Stimulated activated memory B cell treated with anti-CD40 and anti-IgM and Interleukin-4, amounts not matched to agents 10 μg/mL and 1 μg/mL and 100 μg/mL, for 72 hours (primary cell): ENCODE results near the gene TADA1.

Source experiments
- ATAC-seq: fragments of 150-1000 bp; cut with Tn5 transposase; 2 replicates; pipeline ENCODE4 v1.10.0; 2021
- H3K27ac Mint-ChIP-seq: one replicate; pipeline ENCODE4 v1.8.0; 2022; ENCODE audit warnings: mild to moderate bottlenecking, mixed read lengths
- H3K27me3 Mint-ChIP-seq: one replicate; pipeline ENCODE4 v1.8.0; 2022; ENCODE audit warnings: mixed read lengths
- H3K36me3 Mint-ChIP-seq: one replicate; pipeline ENCODE4 v1.8.0; 2022; ENCODE audit warnings: mixed read lengths
- H3K4me1 Mint-ChIP-seq: one replicate; pipeline ENCODE4 v1.8.0; 2022; ENCODE audit warnings: mixed read lengths
- H3K4me3 Mint-ChIP-seq: one replicate; pipeline ENCODE4 v1.8.0; 2022; ENCODE audit warnings: mild to moderate bottlenecking, moderate library complexity, mixed read lengths
- H3K9me3 Mint-ChIP-seq: one replicate; pipeline ENCODE4 v1.8.0; 2022; ENCODE audit warnings: mixed read lengths

The TADA1 gene, protein sequence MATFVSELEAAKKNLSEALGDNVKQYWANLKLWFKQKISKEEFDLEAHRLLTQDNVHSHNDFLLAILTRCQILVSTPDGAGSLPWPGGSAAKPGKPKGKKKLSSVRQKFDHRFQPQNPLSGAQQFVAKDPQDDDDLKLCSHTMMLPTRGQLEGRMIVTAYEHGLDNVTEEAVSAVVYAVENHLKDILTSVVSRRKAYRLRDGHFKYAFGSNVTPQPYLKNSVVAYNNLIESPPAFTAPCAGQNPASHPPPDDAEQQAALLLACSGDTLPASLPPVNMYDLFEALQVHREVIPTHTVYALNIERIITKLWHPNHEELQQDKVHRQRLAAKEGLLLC

DNA sequence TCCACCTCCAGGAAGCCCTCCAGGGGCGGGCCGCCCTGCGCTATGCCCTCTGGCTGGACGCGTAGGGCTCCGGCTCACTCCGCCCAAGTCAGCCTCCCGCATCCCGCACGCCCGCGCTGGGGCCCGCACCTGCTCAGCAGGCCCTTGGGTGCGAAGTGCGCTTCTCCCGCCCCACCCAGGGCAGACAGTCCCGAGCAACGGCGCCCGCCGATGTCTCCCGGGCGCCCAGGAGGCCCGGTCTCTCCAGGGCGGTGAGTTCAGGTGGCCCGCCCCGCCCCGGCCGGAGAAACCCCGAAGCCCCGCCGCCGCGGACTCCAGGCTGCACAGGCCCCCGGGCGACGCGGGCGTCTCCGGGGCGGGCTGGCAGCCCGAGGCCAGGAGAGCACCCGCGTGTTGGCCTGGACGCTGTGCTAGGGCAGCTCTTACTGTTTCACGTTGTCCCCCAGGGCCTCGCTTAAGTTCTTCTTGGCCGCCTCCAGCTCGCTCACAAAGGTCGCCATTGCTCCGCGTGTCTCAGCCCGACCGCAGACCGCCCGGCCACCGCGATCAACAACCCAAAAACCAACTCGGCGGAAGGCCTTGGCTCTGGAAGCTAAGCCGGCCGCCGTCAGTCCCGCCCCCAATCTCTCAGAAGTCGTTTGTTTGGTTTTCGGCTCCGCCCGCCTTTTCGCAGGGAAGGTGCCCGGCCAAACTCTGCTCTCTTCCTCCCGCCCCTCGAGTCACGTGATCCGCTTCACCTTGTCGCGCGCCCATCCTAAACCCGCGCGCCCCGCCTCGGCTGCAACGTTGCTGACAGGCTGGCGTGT lies at the start of gene TADA1:
Gene TADA1, minus strand, starts transcription at position 531 of the 806 bp plus-strand sequence. Its CDS starts 31 bp downstream, at position 500.
- Mint-ChIP-seq H3K4me3 (peak within 1 kb of the TSS; percentile 84), H3K4me1 (peaks cover 36% of the 10 kb centered on the region), H3K27ac (peak within 1 kb of the TSS; percentile 84), H3K27me3 (no peaks in the 10 kb centered on the region), H3K9me3 (no peaks in the 10 kb centered on the region), H3K36me3 (no peaks in the 10 kb centered on the region)
- ATAC-seq: peak; percentile 98

DNA sequence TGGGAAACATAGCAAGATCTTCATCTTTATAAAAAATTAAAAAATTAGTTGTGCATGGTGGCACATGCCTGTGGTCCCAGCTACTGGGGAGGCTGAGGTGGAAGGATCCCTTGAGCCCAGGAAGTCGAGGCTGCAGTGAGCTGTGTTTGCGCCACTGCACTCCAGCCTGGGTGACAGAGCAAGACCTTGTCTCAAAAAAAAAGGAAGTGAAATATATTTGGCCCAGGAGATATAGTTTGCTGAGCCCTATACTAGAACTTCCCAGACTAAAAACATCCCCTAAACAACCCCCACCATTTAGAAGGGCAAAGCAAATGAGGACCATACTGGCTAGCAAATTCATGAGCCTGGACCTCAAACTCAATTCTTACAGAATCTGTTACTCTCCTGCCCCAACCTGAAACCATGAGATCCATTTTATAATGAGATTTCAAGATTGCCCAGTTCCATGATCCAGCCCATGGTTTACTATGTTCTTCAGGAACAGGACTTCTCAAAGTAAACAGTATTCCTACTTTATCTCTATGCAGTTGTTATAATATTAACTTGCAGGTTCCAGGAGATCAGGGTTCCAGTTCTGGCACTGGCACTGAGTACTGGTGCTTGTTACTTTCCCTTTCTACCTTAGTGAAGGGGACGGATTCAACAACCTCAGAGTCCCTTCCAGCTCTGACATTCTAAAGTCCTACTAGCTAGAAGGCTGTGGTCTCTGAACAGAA lies 48.9 kb upstream of the TADA1 start:
- peak; percentile 92 for ATAC-seq
- Mint-ChIP-seq H3K36me3 (no peaks in the 10 kb centered on the region), H3K9me3 (no peaks in the 10 kb centered on the region), H3K4me3 (no peak overlapping the region), H3K27ac (peak overlapping the region; percentile 59), H3K27me3 (peaks cover 27% of the 10 kb centered on the region), H3K4me1 (peaks cover 20% of the 10 kb centered on the region)

DNA sequence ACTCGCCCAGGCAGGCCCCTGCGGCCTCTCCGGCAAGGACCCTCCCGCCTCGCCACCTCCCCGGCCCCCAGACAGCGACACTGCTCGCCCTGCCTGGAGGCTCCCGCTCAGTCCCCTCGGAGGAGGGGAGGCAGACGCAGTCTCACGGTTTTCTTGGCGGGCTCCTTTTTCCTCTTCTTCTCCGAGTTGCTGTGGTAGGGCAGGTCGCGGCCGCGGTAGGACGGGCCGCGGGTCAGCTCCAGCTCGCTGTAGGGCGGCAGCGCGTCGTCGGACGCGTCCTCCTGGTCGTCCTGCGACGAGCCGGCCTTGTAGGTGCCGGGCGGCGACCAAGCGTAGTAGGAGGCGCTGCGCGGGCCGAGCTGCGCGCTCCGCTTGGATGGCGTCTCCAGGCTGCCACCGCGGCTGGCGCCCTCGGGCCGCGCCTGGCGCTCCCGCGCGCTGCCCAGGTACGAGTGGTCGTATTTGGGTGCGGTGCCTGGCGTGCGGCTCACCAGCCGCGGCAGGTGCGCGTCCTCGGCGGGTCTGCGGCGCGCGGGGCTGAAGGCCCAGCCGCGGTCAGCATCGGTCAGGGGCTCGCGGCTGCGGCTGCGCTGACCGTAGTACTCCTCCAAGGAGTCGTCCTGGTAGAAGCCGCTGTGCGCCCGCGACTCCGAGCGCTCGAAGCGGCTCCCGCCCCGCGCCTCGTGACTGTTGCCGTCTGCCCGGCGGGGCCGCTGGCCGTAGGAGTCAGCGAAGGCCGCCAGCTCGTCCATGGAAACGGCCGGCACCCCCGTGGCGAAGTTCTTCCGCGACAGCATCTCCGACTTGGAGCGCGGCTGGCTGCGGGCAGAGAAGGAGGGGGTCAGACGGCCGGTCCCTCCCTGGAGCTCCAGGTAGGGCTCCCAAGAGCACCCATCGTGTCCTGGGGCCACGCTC lies 44.8 kb upstream of the TADA1 start:
- ATAC-seq: no peak
- peaks cover 20% of the 10 kb centered on the region for H3K4me1 Mint-ChIP-seq
- no peaks in the 10 kb centered on the region for H3K36me3 Mint-ChIP-seq
- H3K4me3 Mint-ChIP-seq: peak overlapping the region; percentile 66
- H3K27me3 Mint-ChIP-seq: peaks cover 42% of the 10 kb centered on the region
- H3K9me3 Mint-ChIP-seq: no peaks in the 10 kb centered on the region
- H3K27ac Mint-ChIP-seq: peak overlapping the region; percentile 62

DNA sequence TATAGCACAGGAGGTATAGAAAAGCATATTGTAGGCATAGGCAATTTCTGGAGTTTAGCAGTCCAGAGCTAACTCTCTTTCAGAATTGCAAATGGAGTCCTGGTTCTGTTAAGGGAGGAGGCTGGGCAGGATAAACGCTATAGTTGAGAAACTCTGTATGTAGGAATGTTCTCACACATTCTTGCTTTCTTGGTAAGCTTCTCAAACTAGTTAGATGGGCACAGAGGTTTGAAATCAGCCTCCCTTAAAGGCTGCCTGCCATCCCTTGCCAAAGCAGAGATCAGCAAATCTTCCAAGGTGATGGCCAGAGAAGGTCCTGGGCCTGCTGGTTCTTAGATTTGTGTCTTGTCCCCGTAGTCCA lies 42.9 kb upstream of the TADA1 start:
- Mint-ChIP-seq H3K27me3 (peaks cover 42% of the 10 kb centered on the region), H3K27ac (no peak overlapping the region), H3K4me3 (no peak overlapping the region), H3K36me3 (no peaks in the 10 kb centered on the region), H3K9me3 (no peaks in the 10 kb centered on the region), H3K4me1 (peaks cover 14% of the 10 kb centered on the region)
- ATAC-seq: no peak

DNA sequence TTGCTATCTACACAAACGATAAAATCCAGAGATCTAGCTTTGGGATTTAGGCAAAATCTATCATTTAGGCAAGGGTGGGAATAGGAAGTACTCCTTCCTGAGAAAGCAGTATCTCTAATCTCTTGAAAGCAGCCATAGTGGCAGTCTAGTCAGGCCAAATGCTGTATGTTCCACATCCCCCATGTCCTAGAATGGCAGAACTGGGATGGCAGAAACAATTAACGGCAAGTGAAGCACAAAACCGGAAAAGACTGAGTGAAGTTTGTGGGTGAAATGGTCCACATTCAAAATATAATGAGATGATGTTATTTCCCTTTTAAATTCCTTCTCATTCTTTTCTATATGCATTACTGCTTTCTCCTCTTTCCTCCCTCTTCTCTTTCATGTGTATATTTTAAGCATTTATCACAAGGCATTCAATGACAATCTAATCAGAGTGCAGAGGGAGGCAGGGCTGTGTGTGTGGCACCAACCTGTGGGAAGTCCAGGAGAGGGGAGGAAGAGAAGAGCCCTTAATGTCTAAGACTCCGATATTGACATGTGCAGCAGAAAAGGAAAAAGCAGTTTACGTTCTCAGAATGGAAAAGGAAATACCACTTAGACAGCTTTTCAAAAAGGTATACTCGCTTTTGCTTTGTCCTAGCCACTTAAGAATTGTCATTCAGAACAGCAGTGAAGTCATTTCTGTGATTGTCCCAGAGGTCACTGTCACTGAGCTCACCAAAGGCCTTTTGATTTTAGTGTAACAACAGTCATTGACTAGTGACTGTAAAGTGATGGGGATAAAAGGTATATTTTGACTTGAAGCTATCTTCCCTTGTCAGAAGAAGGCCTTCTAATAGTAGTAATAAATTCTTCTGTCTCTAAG lies 42.3 kb upstream of the TADA1 start:
- Mint-ChIP-seq H3K27me3 (peaks cover 42% of the 10 kb centered on the region), H3K27ac (no peak overlapping the region), H3K4me1 (peaks cover 13% of the 10 kb centered on the region), H3K36me3 (no peaks in the 10 kb centered on the region), H3K9me3 (no peaks in the 10 kb centered on the region), H3K4me3 (no peak overlapping the region)
- ATAC-seq: no peak

DNA sequence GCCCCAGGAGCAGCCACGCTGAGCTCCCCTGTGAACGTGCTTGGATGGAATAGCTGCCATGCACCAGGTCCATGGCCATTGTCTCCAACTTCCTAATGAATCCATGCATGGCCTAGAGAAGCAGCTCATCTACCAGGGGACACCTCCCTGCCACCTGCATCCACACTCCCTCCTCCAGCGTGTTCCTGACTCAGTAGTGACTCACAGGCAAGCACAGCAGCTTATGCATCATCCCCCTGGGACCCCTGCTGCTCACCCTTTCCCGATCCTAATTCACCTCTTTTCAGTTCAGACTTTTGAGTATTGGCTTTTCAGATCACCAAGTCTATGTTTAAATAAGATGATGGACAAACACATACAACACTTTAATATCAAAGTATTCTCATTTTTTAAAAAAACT lies 39.9 kb upstream of the TADA1 start:
- H3K4me1 Mint-ChIP-seq: peaks cover 6% of the 10 kb centered on the region
- H3K4me3 Mint-ChIP-seq: no peak overlapping the region
- ATAC-seq: no peak
- no peaks in the 10 kb centered on the region for H3K36me3 Mint-ChIP-seq
- no peak overlapping the region for H3K27ac Mint-ChIP-seq
- peaks cover 3% of the 10 kb centered on the region for H3K9me3 Mint-ChIP-seq
- H3K27me3 Mint-ChIP-seq: peaks cover 24% of the 10 kb centered on the region

DNA sequence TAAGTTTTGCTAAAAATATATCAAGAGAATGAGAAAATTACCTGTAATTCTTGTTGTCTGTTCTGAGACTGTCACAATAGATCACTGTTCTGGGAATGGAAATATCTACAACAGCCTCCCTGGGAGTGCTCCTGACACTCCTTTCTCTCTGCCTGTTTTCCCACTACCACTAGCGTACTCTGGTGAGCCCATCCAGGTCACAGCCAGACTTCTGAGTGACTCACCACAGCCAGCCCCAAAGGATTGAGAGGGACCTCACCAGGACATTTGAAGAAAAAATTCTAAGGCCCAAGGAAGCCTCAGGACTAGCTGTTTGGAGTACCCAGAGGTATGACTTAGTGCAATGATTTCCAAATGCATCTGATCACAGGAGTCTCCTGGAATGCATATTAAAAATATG lies 39.0 kb upstream of the TADA1 start:
- Mint-ChIP-seq H3K36me3 (no peaks in the 10 kb centered on the region), H3K4me3 (no peak overlapping the region), H3K27me3 (peaks cover 15% of the 10 kb centered on the region), H3K27ac (no peak overlapping the region), H3K9me3 (peaks cover 3% of the 10 kb centered on the region), H3K4me1 (peaks cover 6% of the 10 kb centered on the region)
- no peak for ATAC-seq

DNA sequence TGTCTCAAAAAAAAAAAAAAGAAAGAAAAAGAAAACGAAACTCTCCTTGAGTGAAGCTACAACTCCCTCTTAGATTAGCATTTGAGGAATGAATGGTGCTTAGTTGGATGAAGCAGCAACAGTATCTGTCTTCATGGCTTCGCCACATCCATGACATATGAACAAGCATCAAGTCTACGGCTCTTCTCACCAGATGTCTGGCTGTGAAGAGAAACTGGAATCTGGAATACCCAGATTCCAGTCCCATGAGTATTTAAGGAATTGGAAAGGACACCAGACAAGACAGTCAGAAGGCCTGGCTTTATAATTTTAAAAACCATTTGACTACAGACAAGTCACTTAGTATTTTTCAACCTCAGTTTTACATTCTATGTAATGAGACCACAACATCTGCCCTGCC lies 38.0 kb upstream of the TADA1 start:
- peaks cover 6% of the 10 kb centered on the region for H3K4me1 Mint-ChIP-seq
- peaks cover 3% of the 10 kb centered on the region for H3K9me3 Mint-ChIP-seq
- no peak for ATAC-seq
- H3K36me3 Mint-ChIP-seq: no peaks in the 10 kb centered on the region
- H3K4me3 Mint-ChIP-seq: no peak overlapping the region
- peaks cover 6% of the 10 kb centered on the region for H3K27me3 Mint-ChIP-seq
- H3K27ac Mint-ChIP-seq: no peak overlapping the region

DNA sequence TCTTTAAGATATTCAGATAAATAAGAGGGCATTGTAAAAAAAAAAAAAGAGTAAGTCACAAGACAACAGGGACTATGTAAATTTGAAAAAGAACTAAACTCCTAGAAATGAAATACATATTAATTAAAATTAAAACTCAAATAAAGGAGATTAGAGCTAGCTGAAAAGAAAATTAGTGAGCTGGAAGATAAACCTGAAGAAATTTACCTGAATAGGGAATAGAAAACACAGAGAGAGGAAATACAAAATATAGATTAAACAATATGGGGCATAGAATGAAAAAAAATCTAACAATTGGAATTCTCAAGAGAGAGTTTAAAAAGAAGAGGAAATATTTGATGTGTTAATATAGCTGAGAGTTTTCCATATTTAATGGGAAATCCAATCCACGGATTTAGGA lies 35.6 kb upstream of the TADA1 start:
- Mint-ChIP-seq H3K27me3 (no peaks in the 10 kb centered on the region), H3K27ac (no peak overlapping the region), H3K9me3 (peaks cover 3% of the 10 kb centered on the region), H3K4me1 (peaks cover 13% of the 10 kb centered on the region), H3K4me3 (no peak overlapping the region), H3K36me3 (no peaks in the 10 kb centered on the region)
- no peak for ATAC-seq

DNA sequence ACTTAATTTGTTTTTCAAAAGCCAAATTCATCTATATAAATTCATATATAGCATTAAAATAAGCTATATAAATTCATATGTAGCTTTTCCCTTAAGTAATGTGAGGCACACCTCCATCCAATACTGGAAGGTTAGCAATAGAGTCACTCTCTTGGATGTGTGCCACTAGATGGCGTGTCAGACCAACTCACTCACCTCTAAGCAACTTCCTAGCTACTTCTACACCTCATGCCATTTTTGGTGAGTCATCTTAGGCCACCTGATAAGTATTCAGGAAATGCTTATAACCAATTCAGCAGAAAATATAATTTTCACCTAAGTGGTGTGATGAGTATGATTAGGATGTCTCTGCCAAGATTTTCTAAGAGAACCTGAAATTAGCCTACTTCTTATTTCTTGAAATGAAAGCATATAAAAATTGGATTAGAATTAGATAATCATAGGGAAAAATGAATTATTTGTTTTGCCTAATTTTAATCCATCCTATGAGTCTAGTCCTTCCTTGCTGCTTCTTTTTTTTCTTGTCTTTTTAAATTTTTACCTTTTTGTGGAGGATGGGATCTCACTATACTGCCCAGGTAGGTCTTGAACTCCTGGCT lies 34.4 kb upstream of the TADA1 start:
- H3K4me3 Mint-ChIP-seq: no peak overlapping the region
- no peak overlapping the region for H3K27ac Mint-ChIP-seq

DNA sequence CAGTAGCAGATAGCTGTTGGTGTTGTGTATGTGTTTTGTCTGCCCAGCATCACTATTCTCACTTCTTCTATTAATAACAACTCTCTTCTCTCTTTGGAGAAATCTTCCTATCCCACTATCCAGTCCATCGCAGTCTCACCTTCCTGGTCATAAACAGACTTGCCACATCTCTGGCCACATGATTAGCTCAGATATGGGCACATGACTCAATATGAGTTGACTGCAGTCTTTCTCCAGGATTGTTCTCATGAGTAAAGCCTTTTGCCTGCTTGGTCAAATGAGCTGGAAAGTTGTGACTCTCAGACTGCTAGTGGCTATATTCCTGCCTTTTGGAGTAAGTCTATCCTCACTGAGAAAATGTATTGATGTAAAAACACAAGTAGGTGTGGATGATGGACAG lies 32.9 kb upstream of the TADA1 start:
- Mint-ChIP-seq H3K27me3 (no peaks in the 10 kb centered on the region), H3K27ac (no peak overlapping the region), H3K4me1 (peaks cover 18% of the 10 kb centered on the region), H3K36me3 (no peaks in the 10 kb centered on the region), H3K9me3 (peaks cover 3% of the 10 kb centered on the region), H3K4me3 (no peak overlapping the region)
- ATAC-seq: no peak

More for the DNA sequence above, 34.4 kb upstream of the TADA1 start:
- Mint-ChIP-seq H3K4me1 (peaks cover 13% of the 10 kb centered on the region), H3K9me3 (peaks cover 3% of the 10 kb centered on the region), H3K27me3 (no peaks in the 10 kb centered on the region), H3K36me3 (no peaks in the 10 kb centered on the region)
- ATAC-seq: peak; percentile 95

DNA sequence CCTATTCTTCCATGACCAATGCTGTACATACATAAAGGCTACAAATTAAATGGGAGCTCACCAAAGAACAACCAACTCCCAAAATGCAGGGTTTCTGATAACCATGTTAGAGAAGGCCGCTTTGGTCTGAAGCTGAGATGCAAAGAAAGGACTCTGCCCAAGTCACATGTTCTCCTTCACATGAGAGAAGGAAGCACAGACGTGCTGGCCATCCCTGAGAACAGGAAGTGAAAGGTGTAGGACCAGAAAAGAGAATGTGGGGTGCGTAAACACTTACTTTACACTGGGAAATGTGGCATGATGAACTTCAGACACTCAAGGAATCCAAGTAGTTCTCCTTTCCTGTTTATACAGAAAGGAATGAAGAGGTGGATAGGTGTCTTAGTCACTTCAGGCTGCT lies 31.7 kb upstream of the TADA1 start:
- Mint-ChIP-seq H3K4me1 (peaks cover 28% of the 10 kb centered on the region), H3K36me3 (no peaks in the 10 kb centered on the region)
- peak; percentile 75 for ATAC-seq

DNA sequence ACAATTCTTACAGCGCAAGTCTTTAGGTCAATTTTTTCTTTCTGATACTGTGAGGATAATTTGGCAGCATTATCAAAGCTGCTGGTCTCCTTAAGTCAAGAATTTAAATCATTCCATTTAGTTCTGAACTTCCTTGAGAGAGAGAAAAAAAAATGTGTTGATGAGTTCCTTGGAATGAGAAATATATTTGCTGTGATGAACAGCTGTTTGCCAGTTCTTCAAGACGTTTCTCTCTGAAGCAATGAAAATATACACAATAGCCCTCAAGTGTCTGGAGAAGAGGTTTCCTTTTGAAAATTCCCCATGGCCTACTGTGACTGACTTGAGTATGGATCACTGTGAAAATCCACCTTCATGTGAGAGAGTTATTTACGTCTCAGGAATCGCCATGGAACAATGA lies 31.0 kb upstream of the TADA1 start:
- Mint-ChIP-seq H3K9me3 (peaks cover 3% of the 10 kb centered on the region), H3K36me3 (no peaks in the 10 kb centered on the region), H3K4me1 (peaks cover 31% of the 10 kb centered on the region), H3K27ac (no peak overlapping the region), H3K4me3 (no peak overlapping the region), H3K27me3 (no peaks in the 10 kb centered on the region)
- no peak for ATAC-seq

More for the DNA sequence above, 31.7 kb upstream of the TADA1 start:
- Mint-ChIP-seq H3K9me3 (peaks cover 3% of the 10 kb centered on the region), H3K27ac (no peak overlapping the region), H3K4me3 (no peak overlapping the region), H3K27me3 (no peaks in the 10 kb centered on the region)
